Kidney epithelial cell (primary cell): ENCODE measurements around the gene R3HDM2. TPM values are rescaled to one million over a fixed set of nuclear protein-coding genes. Genes with fewer than 3 reads are reported as not detected.
"Not testable (repeated sequence)": the region's sequence is repeated elsewhere in the genome, so short reads cannot be mapped to it uniquely, and the experiment has no call there.

Experiments used
- DNase-seq: peaks from one replicate; pipeline ENCODE4 v3.0.0-alpha.2; 2010; ENCODE audit warnings: low read depth
- H3K27me3 ChIP-seq: 2 replicates; pipeline ENCODE4 v1.6.0; 2011; ENCODE audit warnings: low read length; ENCODE audit not compliant: control insufficient read depth, insufficient read depth
- H3K36me3 ChIP-seq: 2 replicates; pipeline ENCODE4 v1.5.1; 2011; ENCODE audit warnings: low read length; ENCODE audit not compliant: control insufficient read depth, insufficient read depth
- H3K4me3 ChIP-seq: 2 replicates; pipeline ENCODE4 v1.5.1; 2011; ENCODE audit warnings: low read depth, mild to moderate bottlenecking, control low read depth, low read length
- CTCF ChIP-seq: IDR thresholded peaks from 2 replicates; pipeline ENCODE4 v1.5.1; 2011; ENCODE audit warnings: mild to moderate bottlenecking, moderate library complexity, low read length, control low read depth, inconsistent platforms; ENCODE audit not compliant: insufficient read depth, poor library complexity, severe bottlenecking
- total RNA-seq: library from RNA; depleted of rRNA; stranded (reverse); fragments of >200 nt; gene quantifications from 2 replicates; pipeline ENCODE4 v1.2.3, GENCODE V29; 2015

R3HDM2 gene
- total RNA-seq, 1 donor from 2014 or later: 18.5 TPM

GRCh38 chr12:57401165-57401564 lies 29.7 kb downstream of the R3HDM2 start:
- no peak overlapping the region for H3K4me3 ChIP-seq
- H3K36me3 ChIP-seq: no peaks in the 10 kb centered on the region
- no peak for TF ChIP-seq CTCF
- no peaks in the 10 kb centered on the region for H3K27me3 ChIP-seq
- no peak for DNase-seq

GRCh38 chr12:57399718-57400463 lies 31.0 kb downstream of the R3HDM2 start:
- H3K27me3 ChIP-seq, DNase-seq, H3K4me3 ChIP-seq, H3K36me3 ChIP-seq: not testable (repeated sequence)

GRCh38 chr12:57397441-57397840 lies 33.4 kb downstream of the R3HDM2 start:
- TF ChIP-seq CTCF: no peak
- no peak for DNase-seq
- no peaks in the 10 kb centered on the region for H3K27me3 ChIP-seq
- H3K4me3 ChIP-seq: no peak overlapping the region
- H3K36me3 ChIP-seq: no peaks in the 10 kb centered on the region

GRCh38 chr12:57395121-57395520 lies 35.7 kb downstream of the R3HDM2 start:
- DNase-seq: no peak
- no peaks in the 10 kb centered on the region for H3K27me3 ChIP-seq
- H3K4me3 ChIP-seq: no peak overlapping the region
- TF ChIP-seq CTCF: no peak
- H3K36me3 ChIP-seq: no peaks in the 10 kb centered on the region

- Histone ChIP-seq H3K27me3 (no peaks in the 10 kb centered on the region), H3K36me3 (no peaks in the 10 kb centered on the region), H3K4me3 (no peak overlapping the region)
- no peak for TF ChIP-seq CTCF
- DNase-seq: no peak
Observed at GRCh38 chr12:57390174-57390573, 40.7 kb downstream of the R3HDM2 start.

GRCh38 chr12:57389033-57389432 lies 41.8 kb downstream of the R3HDM2 start:
- no peak for TF ChIP-seq CTCF
- Histone ChIP-seq H3K36me3 (no peaks in the 10 kb centered on the region), H3K4me3 (no peak overlapping the region), H3K27me3 (no peaks in the 10 kb centered on the region)
- DNase-seq: peak; percentile 90
